H9 (cell line): Measurements from ENCODE around the gene SPATA2. TPM values are rescaled to one million over a fixed set of nuclear protein-coding genes. Genes with fewer than 3 reads are reported as not detected.

Source experiments
- DNase-seq: peaks from one replicate; pipeline ENCODE4 v3.0.0-alpha.2; 2017
- H2AFZ ChIP-seq: one replicate; pipeline ENCODE4 v1.6.1; 2013; ENCODE audit warnings: mild to moderate bottlenecking, low read length, control low read depth, moderate library complexity
- H2AK5ac ChIP-seq: 2 replicates; pipeline ENCODE4 v1.6.1; 2013; ENCODE audit warnings: low read length, control low read depth, mixed read lengths; ENCODE audit not compliant: insufficient read length
- H2BK120ac ChIP-seq: one replicate; pipeline ENCODE4 v1.6.1; 2013; ENCODE audit warnings: low read depth, mild to moderate bottlenecking, low read length, control low read depth, inconsistent platforms; ENCODE audit not compliant: poor library complexity, severe bottlenecking
- H2BK12ac ChIP-seq: 2 replicates; pipeline ENCODE4 v1.6.1; 2013; ENCODE audit warnings: low read length, control low read depth, mixed read lengths, low read depth; ENCODE audit not compliant: insufficient read length
- H2BK15ac ChIP-seq: 2 replicates; pipeline ENCODE4 v1.6.1; 2013; ENCODE audit warnings: low read depth, low read length, control low read depth
- H2BK20ac ChIP-seq: one replicate; pipeline ENCODE4 v1.6.1; 2013; ENCODE audit warnings: low read depth, mild to moderate bottlenecking, low read length, control low read depth, inconsistent platforms; ENCODE audit not compliant: poor library complexity, severe bottlenecking
- H2BK5ac ChIP-seq: 2 replicates; pipeline ENCODE4 v1.6.1; 2013; ENCODE audit warnings: low read length, control low read depth, mixed read lengths; ENCODE audit not compliant: insufficient read length
- H3K14ac ChIP-seq: 2 replicates; pipeline ENCODE4 v1.6.1; 2013; ENCODE audit warnings: low read length, control low read depth; ENCODE audit not compliant: insufficient read depth
- H3K18ac ChIP-seq: 2 replicates; pipeline ENCODE4 v1.6.1; 2013; ENCODE audit warnings: low read depth, mild to moderate bottlenecking, mixed read lengths, low read length, control low read depth; ENCODE audit not compliant: insufficient read length
- H3K23ac ChIP-seq: 2 replicates; pipeline ENCODE4 v1.6.1; 2013; ENCODE audit warnings: low read length, control low read depth, mixed read lengths, low read depth; ENCODE audit not compliant: insufficient read length
- H3K23me2 ChIP-seq: 2 replicates; pipeline ENCODE4 v1.6.1; 2013; ENCODE audit warnings: low read depth, mild to moderate bottlenecking, mixed read lengths, low read length, control low read depth; ENCODE audit not compliant: insufficient read length, poor library complexity, severe bottlenecking
- H3K27ac ChIP-seq: 2 replicates; pipeline ENCODE4 v1.5.1; 2013; ENCODE audit warnings: low read length, control low read depth, mixed read lengths, low read depth; ENCODE audit not compliant: insufficient read length
- H3K27me3 ChIP-seq: 2 replicates; pipeline ENCODE4 v1.6.1; 2013; ENCODE audit warnings: low read length, control low read depth, inconsistent platforms; ENCODE audit not compliant: insufficient read depth
- H3K4ac ChIP-seq: 2 replicates; pipeline ENCODE4 v1.6.1; 2013; ENCODE audit warnings: low read depth, mild to moderate bottlenecking, control low read depth, inconsistent platforms, low read length, moderate library complexity
- H3K4me1 ChIP-seq: 2 replicates; pipeline ENCODE4 v1.6.1; 2013; ENCODE audit warnings: low read length, control low read depth, inconsistent platforms; ENCODE audit not compliant: insufficient read depth
- H3K4me2 ChIP-seq: 2 replicates; pipeline ENCODE4 v1.6.1; 2013; ENCODE audit warnings: low read length, control low read depth, mixed read lengths; ENCODE audit not compliant: insufficient read length, insufficient read depth
- H3K56ac ChIP-seq: 2 replicates; pipeline ENCODE4 v1.6.1; 2013; ENCODE audit warnings: low read depth, mild to moderate bottlenecking, mixed read lengths, low read length, control low read depth; ENCODE audit not compliant: insufficient read length
- H3K79me1 ChIP-seq: 2 replicates; pipeline ENCODE4 v1.6.1; 2013; ENCODE audit warnings: low read depth, mild to moderate bottlenecking, moderate library complexity, low read length, control low read depth, inconsistent platforms; ENCODE audit not compliant: insufficient read depth, poor library complexity, severe bottlenecking
- H3K79me2 ChIP-seq: 2 replicates; pipeline ENCODE4 v1.6.1; 2013; ENCODE audit warnings: low read length, control low read depth, inconsistent platforms; ENCODE audit not compliant: insufficient read depth
- H3K9ac ChIP-seq: 2 replicates; pipeline ENCODE4 v1.6.1; 2013; ENCODE audit warnings: low read length, control low read depth, mixed read lengths; ENCODE audit not compliant: insufficient read length; ENCODE audit errors: extremely low read depth
- H3K9me3 ChIP-seq: one replicate; pipeline ENCODE4 v1.6.1; 2013; ENCODE audit warnings: low read depth, low read length, inconsistent platforms; ENCODE audit not compliant: control insufficient read depth
- H3T11ph ChIP-seq: one replicate; pipeline ENCODE4 v1.6.1; 2013; ENCODE audit warnings: mild to moderate bottlenecking, low read length, control low read depth, inconsistent platforms
- H4K20me1 ChIP-seq: one replicate; pipeline ENCODE4 v1.6.1; 2013; ENCODE audit not compliant: control insufficient read depth, insufficient read length, insufficient read depth
- H4K5ac ChIP-seq: 2 replicates; pipeline ENCODE4 v1.6.1; 2013; ENCODE audit warnings: low read depth, mild to moderate bottlenecking, mixed read lengths, low read length, control low read depth; ENCODE audit not compliant: insufficient read length
- H4K8ac ChIP-seq: replicated peaks from 2 replicates; pipeline ENCODE4 v1.6.1; 2013; ENCODE audit warnings: low read length, control low read depth, mixed read lengths, low read depth; ENCODE audit not compliant: insufficient read length
- H4K91ac ChIP-seq: 2 replicates; pipeline ENCODE4 v1.6.1; 2013; ENCODE audit warnings: low read depth, mild to moderate bottlenecking, moderate library complexity, mixed read lengths, low read length, control low read depth; ENCODE audit not compliant: insufficient read length
- H3K27ac Mint-ChIP-seq, 3 experiments: 2 replicates in 2 of 3; 3 replicates in 1 of 3; pipeline ENCODE4 v1.8.0; 2020 to 2021; ENCODE audit warnings: mixed read lengths in 3 of 3, mild to moderate bottlenecking in 1 of 3, moderate library complexity in 1 of 3
- H3K27me3 Mint-ChIP-seq: 2 replicates; pipeline ENCODE4 v1.8.0; 2021; ENCODE audit warnings: low read depth, mild to moderate bottlenecking, moderate library complexity, mixed read lengths
- H3K36me3 Mint-ChIP-seq, 3 experiments: 2 replicates in 2 of 3; 3 replicates in 1 of 3; pipeline ENCODE4 v1.8.0; 2020 to 2021; ENCODE audit warnings: low read depth in 3 of 3, mixed read lengths in 3 of 3; ENCODE audit not compliant: insufficient read depth in 1 of 3
- H3K4me1 Mint-ChIP-seq, 2 experiments: 2 replicates each; pipeline ENCODE4 v1.8.0; 2020; ENCODE audit warnings: mixed read lengths in 2 of 2
- H3K4me3 Mint-ChIP-seq, 2 experiments: 2 replicates in 1 of 2; 3 replicates in 1 of 2; pipeline ENCODE4 v1.8.0; 2020 to 2021; ENCODE audit warnings: mild to moderate bottlenecking in 2 of 2, mixed read lengths in 2 of 2, moderate library complexity in 1 of 2
- H3K9me3 Mint-ChIP-seq, 2 experiments: 2 replicates in 1 of 2; 3 replicates in 1 of 2; pipeline ENCODE4 v1.8.0; 2020; ENCODE audit warnings: mild to moderate bottlenecking in 2 of 2, mixed read lengths in 2 of 2, moderate library complexity in 1 of 2
- CTCF ChIP-seq: fragments of 200-600 bp; sonication (generic); conservative IDR thresholded peaks from 3 replicates; pipeline ENCODE4 v1.8.0; 2021; ENCODE audit warnings: antibody characterized with exemption, mild to moderate bottlenecking
- WGBS: extraction: QIAGEN DNeasy Blood & Tissue Kit; methylation state at CpG from one replicate; pipeline ENCODE4 v1.1.7; 2013; ENCODE audit warnings: missing lambda C conversion rate, low lambda C conversion rate, mixed read lengths; ENCODE audit not compliant: insufficient read length; ENCODE audit errors: extremely low coverage; 5-methylcytosine and 5-hydroxymethylcytosine counted together
- total RNA-seq: library from RNA; stranded (reverse); gene quantifications from 2 replicates; pipeline ENCODE4 v1.2.1, GENCODE V29; 2021

The SPATA2 gene
- total RNA-seq, 1 experiment from 2014 or later: 9.6 TPM

DNA sequence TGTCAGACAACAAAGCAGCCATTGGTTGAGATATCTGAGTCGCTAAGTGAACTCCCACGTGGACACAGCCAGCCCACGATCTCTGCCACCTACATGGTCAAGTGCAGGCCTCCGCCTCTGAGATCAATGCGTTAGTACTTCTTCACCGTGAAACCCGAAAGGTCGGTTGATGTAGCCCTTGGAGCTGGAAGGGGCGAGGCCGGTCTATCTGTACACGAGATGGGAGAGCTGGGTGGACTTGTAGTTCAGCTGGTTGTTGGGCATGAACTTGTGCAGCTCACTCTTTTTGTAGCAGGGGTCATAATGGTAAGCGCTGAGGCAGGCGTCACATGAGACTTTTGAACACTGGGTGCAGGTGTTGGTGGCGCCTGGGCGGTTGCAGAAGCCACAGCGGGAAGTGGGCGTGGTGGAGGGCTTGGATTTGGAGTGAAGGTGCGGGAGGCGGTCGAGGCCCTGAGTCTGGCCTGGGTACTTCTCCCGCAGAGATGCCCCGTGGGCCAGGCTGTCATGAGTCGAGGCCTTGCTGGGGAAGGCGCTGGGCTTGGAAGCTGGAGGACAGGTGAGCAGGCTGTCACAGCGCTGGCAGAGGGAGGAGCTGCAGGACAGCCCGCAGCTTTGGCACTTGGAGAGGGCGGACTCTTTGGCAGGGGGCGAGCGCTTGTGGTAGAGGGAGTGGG, 9.8 kb downstream of the SPATA2 start:
- Histone ChIP-seq H2BK5ac (no peak overlapping the region), H3K23ac (no peak overlapping the region), H3K4me2 (no peak overlapping the region), H3K9ac (no peak overlapping the region), H2BK12ac (no peak overlapping the region), H3K56ac (no peak overlapping the region), H3K18ac (no peak overlapping the region), H4K91ac (no peak overlapping the region), H2AK5ac (no peak overlapping the region), H2BK20ac (no peak overlapping the region), H3K14ac (no peak overlapping the region), H4K8ac (no peak overlapping the region), H3K27ac (no peak overlapping the region), H3K79me2 (no peaks in the 10 kb centered on the region), H3K9me3 (no peaks in the 10 kb centered on the region), H4K20me1 (no peaks in the 10 kb centered on the region), H2BK15ac (no peak overlapping the region), H3K27me3 (no peaks in the 10 kb centered on the region), H3K4ac (no peak overlapping the region), H4K5ac (no peak overlapping the region), H2AFZ (no peak overlapping the region), H2BK120ac (no peak overlapping the region), H3K4me1 (no peaks in the 10 kb centered on the region), H3T11ph (no peak overlapping the region), H3K79me1 (no peaks in the 10 kb centered on the region), H3K23me2 (no peaks in the 10 kb centered on the region)
- no CpG with 5 or more reads among the region's 29 CpGs for WGBS
- H3K36me3 Mint-ChIP-seq: peaks cover 12 to 40% (median 29%) of the 10 kb centered on the region in 3 experiments
- H3K9me3 Mint-ChIP-seq: no peaks in the 10 kb centered on the region
- peak overlapping the region in 1 of 3 experiments; percentile 16; a peak in 2 of 7 replicates for H3K27ac Mint-ChIP-seq
- no peak for TF ChIP-seq CTCF
- H3K4me1 Mint-ChIP-seq: no peaks in the 10 kb centered on the region
- DNase-seq: no peak
- H3K4me3 Mint-ChIP-seq: no peak overlapping the region
- no peaks in the 10 kb centered on the region for H3K27me3 Mint-ChIP-seq
